ENCODE results near the gene DIAPH3. TPM values are rescaled to one million over a fixed set of nuclear protein-coding genes. Genes with fewer than 3 reads are reported as not detected.

Gene DIAPH3
- total RNA-seq, 4 donors from 2014 or later: 0.31 to 2.0 (median 1.1) TPM

- TF ChIP-seq, protein P1, sequence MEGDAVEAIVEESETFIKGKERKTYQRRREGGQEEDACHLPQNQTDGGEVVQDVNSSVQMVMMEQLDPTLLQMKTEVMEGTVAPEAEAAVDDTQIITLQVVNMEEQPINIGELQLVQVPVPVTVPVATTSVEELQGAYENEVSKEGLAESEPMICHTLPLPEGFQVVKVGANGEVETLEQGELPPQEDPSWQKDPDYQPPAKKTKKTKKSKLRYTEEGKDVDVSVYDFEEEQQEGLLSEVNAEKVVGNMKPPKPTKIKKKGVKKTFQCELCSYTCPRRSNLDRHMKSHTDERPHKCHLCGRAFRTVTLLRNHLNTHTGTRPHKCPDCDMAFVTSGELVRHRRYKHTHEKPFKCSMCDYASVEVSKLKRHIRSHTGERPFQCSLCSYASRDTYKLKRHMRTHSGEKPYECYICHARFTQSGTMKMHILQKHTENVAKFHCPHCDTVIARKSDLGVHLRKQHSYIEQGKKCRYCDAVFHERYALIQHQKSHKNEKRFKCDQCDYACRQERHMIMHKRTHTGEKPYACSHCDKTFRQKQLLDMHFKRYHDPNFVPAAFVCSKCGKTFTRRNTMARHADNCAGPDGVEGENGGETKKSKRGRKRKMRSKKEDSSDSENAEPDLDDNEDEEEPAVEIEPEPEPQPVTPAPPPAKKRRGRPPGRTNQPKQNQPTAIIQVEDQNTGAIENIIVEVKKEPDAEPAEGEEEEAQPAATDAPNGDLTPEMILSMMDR (IDR thresholded peaks at IDR 0.05): no peak
- ATAC-seq (ENCODE audit: low FRiP score) (no peak), DNase-seq (ENCODE audit: low spot score) (no peak)
Measured at GRCh38 chr13:59996461-59996980, 167.2 kb downstream of the DIAPH3 start.

DNA sequence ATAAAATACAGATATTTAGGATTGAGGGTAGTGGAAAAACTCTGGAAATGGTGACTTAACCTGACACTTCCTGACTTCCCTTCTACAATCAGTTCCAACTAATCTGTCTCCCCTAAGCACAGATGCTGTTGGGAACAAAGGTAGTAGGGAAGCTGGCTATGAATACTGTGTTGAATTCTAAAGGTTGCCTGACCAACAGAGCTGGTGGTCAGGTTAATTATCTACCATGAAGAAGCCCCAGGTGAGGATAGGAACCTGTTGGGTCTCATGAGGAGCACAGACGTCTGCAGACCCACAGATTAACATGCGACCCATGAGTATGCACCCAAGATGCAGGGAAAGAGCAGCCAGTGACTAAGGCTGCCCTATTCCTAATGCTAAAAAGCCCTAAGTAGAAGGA is 172.3 kb downstream of the DIAPH3 start:
- TF ChIP-seq, protein P1 (IDR thresholded peaks at IDR 0.05): no peak

GRCh38 chr13:59982631-59983382 is 180.9 kb downstream of the DIAPH3 start:
- no peak for ATAC-seq (ENCODE audit: low FRiP score)
- TF ChIP-seq, protein P1 (IDR thresholded peaks at IDR 0.05): no peak

More for the DNA sequence above, 172.3 kb downstream of the DIAPH3 start:
- DNase-seq (ENCODE audit: low spot score): no peak
- ATAC-seq (ENCODE audit: low FRiP score): no peak

GRCh38 chr13:59979589-59979988 is 184.1 kb downstream of the DIAPH3 start:
- ATAC-seq (ENCODE audit: low FRiP score): no peak
- no peak for DNase-seq (ENCODE audit: low spot score)
- TF ChIP-seq, protein P1 (IDR thresholded peaks at IDR 0.05): no peak

More at GRCh38 chr13:59982631-59983382, 180.9 kb downstream of the DIAPH3 start:
- no peak for DNase-seq (ENCODE audit: low spot score)

GRCh38 chr13:59978862-59979261 is 184.9 kb downstream of the DIAPH3 start:
- no peak for DNase-seq (ENCODE audit: low spot score)
- TF ChIP-seq, protein P1 (IDR thresholded peaks at IDR 0.05): no peak
- no peak for ATAC-seq (ENCODE audit: low FRiP score)

DNA sequence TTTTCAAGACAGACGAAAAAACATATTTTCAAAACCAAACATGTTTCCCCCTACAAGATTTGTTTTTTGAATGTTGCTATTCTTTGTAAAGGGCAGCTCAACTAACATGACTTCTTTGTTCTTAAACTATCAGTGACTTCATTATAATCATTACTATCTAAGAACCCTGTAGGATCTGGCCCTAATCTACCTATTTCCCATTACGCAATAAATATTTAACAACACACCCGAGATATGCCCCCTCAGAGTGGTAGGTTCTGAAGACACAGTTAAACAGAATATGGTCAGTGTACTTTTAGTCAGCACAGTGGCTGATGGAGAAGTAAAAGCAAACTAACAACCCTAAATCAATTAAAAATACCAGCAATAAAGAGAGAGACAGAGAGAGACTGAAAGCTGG is 186.9 kb downstream of the DIAPH3 start:
- DNase-seq (ENCODE audit: low spot score) (no peak), ATAC-seq (ENCODE audit: low FRiP score) (no peak)
- TF ChIP-seq, protein P1 (IDR thresholded peaks at IDR 0.05): no peak

Data from omental fat pad (tissue), 4 donors.